Measurements from ENCODE around the gene HGFAC. TPM values are rescaled to one million over a fixed set of nuclear protein-coding genes. Genes with fewer than 3 reads are reported as not detected.

The HGFAC gene
- total and polyA plus RNA-seq, 2 of the 13 experiments (the other 11 are each of a cell fraction or from before 2014, with no cell fraction given), result 8.5 to 63.6 TPM

- TF ChIP-seq ZNF687 (CRISPR knock-in tag; IDR thresholded peaks at IDR 0.05) (peak; percentile 88), MYC (CRISPR knock-in tag; IDR thresholded peaks at IDR 0.05; ENCODE audit: borderline replicate concordance) (peak; percentile 56), THAP9 (CRISPR knock-in tag; IDR thresholded peaks at IDR 0.05; ENCODE audit: borderline replicate concordance) (0 out of 2 replicates have a peak, but pooled peaks have one; percentile 25), ASH2L (IDR thresholded peaks at IDR 0.05; ENCODE audit: insufficient read length, low read depth, low read length) (peak; percentile 14), FOXA3 (CRISPR knock-in tag; IDR thresholded peaks at IDR 0.05) (no peak; the same call in 1 of the 2 replicates), ZNF598 (CRISPR knock-in tag; IDR thresholded peaks at IDR 0.05; ENCODE audit: borderline replicate concordance) (no peak; the same call in 1 of the 2 replicates), MED13 (CRISPR knock-in tag; IDR thresholded peaks at IDR 0.05) (0 out of 2 replicates have a peak, but pooled peaks have one; percentile 27), ZNF251 (CRISPR knock-in tag; IDR thresholded peaks at IDR 0.05) (no peak), HDAC2 (CRISPR knock-in tag; IDR thresholded peaks at IDR 0.05) (0 out of 2 replicates have a peak, but pooled peaks have one; percentile 35), ESRRA (CRISPR knock-in tag; IDR thresholded peaks at IDR 0.05; ENCODE audit: low read depth) (peak; percentile 32; the same call in 1 of the 2 replicates), CSRNP1 (CRISPR knock-in tag; IDR thresholded peaks at IDR 0.05) (peak; percentile 53; the same call in 1 of the 2 replicates), BHLHE40 (IDR thresholded peaks at IDR 0.05; ENCODE audit: low read length) (peak; percentile 28; the same call in 1 of the 2 replicates), CEBPG (CRISPR knock-in tag; IDR thresholded peaks at IDR 0.05) (0 out of 2 replicates have a peak, but pooled peaks have one; percentile 36), ZNF792 (CRISPR knock-in tag; IDR thresholded peaks at IDR 0.05) (no peak), NR2F6 (IDR thresholded peaks at IDR 0.05) (no peak; the same call in 1 of the 2 replicates), NR2F6 (CRISPR knock-in tag; IDR thresholded peaks at IDR 0.05) (peak; percentile 33; the same call in 1 of the 2 replicates), ZNF446 (CRISPR knock-in tag; IDR thresholded peaks at IDR 0.05) (0 out of 2 replicates have a peak, but pooled peaks have one; percentile 81), DRAP1 (CRISPR knock-in tag; IDR thresholded peaks at IDR 0.05) (0 out of 2 replicates have a peak, but pooled peaks have one; percentile 15), ZNF337 (CRISPR knock-in tag; IDR thresholded peaks at IDR 0.05; ENCODE audit: borderline replicate concordance, low read depth) (no peak)
- TF ChIP-seq, protein P1, sequence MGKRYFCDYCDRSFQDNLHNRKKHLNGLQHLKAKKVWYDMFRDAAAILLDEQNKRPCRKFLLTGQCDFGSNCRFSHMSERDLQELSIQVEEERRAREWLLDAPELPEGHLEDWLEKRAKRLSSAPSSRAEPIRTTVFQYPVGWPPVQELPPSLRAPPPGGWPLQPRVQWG (CRISPR knock-in tag; IDR thresholded peaks at IDR 0.05; ENCODE audit: borderline replicate concordance, low read depth), result no peak
These were observed 1.4 kb downstream of the HGFAC start (continued) for GRCh38 chr4:3442959-3443749.

Data from HepG2 (cell line).